ENCODE measurements around the gene NUP85.
"Not testable (repeated sequence)": the region's sequence is repeated elsewhere in the genome, so short reads cannot be mapped to it uniquely, and the experiment has no call there.

Gene NUP85, protein sequence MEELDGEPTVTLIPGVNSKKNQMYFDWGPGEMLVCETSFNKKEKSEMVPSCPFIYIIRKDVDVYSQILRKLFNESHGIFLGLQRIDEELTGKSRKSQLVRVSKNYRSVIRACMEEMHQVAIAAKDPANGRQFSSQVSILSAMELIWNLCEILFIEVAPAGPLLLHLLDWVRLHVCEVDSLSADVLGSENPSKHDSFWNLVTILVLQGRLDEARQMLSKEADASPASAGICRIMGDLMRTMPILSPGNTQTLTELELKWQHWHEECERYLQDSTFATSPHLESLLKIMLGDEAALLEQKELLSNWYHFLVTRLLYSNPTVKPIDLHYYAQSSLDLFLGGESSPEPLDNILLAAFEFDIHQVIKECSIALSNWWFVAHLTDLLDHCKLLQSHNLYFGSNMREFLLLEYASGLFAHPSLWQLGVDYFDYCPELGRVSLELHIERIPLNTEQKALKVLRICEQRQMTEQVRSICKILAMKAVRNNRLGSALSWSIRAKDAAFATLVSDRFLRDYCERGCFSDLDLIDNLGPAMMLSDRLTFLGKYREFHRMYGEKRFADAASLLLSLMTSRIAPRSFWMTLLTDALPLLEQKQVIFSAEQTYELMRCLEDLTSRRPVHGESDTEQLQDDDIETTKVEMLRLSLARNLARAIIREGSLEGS

DNA sequence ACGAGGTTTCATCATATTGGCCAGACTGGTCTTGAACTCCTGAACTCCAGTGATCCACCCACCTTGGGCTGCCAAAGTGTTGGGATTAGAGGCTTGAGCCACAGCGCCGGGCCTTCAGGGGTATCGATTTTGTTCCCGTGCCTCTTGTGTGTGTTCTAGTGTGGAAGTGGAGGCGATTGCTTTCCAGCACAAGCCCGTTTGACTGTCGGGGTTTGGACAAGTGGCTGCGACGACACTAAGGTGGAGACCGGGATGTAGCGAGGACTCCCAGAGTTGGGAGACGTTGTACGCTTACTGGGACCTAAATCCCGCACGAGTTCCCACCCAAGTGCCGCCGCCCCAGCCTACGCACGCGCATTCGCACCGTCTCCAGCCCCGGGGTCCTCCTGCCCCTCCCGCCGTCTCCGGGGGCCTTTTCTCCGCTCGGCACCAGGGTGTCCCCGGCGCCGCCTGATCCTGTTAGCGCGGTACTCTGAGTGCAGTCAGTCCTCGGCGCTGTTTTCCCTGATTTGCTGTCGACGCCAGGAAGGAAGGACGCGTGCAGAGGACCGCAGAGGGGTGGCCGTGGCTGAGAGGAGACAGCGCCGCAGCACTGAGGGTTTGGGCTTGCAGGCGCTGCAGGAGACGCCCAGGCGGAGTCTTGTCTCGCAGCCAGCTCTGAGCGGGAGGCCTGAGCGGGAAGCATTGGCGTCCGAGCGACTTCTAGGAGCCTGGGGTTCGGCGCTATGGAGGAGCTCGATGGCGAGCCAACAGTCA, at the start of gene NUP85:
Gene NUP85, plus strand, starts transcription at position 643 of the 756 bp plus-strand sequence. Its CDS starts 83 bp downstream, at position 726.
- peak; percentile 67 for DNase-seq

DNA sequence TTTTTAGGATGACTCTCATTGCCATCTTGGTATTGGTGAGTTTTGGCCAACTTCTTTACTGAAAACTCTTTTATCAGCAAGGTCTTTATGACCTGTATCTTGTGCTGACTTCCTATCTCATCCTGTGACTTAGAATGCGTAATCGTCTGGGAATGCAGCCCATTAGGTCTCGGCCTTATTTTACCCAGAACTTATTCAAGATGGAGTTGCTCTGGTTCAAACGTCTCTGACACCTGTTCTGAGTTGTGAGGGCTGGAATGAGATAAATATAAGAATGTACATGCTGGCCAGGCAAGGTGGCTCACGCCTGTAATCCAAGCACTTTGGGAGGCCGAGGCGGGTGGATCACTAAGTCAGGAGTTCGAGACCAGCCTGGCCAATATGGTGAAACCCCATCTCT, 47.0 kb upstream of the NUP85 start:
- DNase-seq = not testable (repeated sequence)

DNA sequence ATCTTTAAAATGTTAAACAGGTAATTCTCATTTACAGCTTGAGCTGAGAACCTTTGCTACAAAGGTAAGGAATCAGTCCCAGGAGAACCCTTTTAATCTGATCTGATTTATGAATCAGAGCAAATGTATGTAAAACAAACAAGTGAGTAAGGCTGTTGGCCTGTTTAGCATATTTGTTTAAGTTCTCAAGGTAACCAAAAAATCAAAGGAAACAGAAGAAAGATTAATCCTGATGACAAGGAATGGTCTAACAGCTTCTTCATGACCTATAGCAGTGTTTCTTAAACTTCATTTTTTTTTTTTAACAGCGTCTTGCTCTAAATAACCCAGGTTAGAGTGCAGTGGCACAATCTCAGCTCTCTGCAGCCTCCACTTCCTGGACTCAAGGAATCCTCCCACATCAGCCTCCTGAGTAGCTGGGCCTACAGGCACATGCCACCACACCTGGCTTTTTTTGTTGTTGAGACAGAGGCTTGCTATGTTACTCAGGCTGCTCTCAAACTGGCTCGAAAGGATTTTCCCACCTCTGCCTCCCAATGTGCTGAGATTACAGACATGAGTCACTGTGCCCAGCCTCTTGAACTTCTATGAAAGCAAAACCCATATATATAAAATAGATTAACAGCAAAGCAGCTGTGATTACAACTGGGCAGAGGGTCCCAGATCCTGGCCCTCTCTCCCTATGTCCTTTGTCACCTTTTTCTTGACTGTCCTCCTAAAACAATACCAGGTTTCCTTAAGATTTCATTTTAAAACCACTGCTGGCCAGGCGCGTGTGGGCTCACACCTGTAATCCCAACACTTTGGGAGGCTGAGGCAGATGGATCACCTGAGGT, 46.1 kb upstream of the NUP85 start:
- DNase-seq = no peak

DNA sequence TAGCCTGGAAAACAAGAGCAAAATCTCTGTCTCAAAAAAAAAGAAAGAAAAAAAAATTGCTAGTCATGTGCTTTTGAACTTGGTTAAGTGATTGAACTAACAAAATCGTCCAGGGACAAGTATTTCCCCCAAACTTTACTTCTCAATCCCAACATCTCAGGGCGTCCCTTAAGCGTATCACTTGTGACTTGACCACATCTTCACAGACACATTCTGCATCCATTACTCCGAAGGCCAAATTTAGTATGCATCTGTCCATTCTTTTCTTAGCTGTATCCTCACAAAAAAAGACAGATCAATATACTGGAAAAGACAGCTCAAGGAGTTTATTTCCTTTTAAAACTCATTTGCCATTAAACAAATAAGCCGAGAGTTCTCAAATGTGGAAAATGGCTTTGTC, 45.3 kb upstream of the NUP85 start:
- DNase-seq = no peak

DNA sequence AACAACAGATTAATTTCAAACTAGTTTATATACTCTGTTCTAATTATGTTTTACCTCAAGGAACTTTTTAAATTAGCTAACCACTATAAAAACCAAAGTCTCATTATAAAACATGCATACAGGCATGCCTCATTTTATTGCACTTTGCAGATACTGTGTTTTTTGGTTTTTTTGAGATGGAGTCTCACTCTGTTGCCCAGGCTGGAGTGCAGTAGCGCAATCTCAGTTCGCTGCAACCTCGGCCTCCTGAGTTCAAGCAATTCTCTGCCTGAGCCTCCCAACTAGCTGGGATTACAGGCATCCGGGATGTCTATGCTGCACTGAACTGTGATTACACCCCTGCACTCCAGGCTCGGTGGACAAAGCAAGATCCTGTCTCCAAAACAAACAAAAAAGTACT, 42.4 kb upstream of the NUP85 start:
- no peak for DNase-seq

DNA sequence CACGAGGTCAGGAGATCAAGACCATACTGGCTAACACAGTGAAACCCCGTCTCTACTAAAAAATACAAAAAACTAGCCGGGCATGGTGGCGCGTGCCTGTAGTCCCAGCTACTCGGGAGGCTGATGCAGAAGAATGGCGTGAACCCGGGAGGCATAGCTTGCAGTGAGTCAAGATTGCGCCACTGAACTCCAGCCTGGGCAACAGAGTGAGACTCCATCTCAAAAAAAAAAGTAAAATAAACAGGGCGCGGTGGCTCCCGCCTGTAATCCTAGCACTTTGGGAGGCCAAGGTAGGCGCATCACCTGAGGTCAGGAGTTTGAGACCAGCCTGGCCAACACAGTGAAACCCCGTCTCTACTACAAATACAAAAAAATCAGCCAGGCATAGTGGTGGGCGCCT, 40.9 kb upstream of the NUP85 start:
- DNase-seq = not testable (repeated sequence)

DNA sequence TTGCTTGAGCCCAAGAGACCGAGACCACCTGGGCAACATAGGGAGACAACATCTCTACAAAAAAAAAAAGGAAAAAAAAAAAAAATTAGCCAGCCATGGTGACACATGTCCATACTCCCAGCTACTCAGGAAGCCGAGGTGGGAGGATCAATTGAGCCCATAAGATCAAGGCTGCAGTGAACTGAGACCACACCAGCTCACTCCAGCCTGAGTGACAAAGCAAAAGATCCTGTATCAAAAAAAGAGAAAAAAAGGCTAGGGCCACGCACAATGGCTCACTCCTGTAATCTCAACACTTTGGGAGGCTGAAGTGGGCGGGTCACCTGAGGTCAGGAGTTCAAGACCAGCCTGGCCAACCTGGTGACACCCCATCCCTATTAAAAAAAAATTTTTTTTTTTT, 36.5 kb upstream of the NUP85 start:
- no peak for DNase-seq

DNA sequence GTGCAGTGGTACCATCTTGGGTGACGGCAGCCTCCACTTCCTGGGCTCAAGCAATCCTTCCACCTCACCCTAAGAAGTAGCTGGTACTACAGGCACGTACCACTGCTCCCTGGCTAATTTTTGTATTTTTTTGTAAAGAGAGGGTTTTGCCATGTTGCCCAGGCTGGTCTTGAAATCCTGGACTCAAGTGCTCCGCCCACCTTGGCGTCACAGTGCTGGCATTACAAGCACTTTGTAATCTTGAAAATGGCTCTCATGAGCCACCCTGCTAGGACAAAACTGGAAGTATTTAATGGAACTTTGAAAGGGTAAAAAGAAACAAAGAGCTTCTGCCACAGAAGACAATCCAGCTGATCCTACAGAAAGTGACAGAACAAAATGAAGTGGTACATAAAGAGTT, 32.0 kb upstream of the NUP85 start:
- DNase-seq = no peak

DNA sequence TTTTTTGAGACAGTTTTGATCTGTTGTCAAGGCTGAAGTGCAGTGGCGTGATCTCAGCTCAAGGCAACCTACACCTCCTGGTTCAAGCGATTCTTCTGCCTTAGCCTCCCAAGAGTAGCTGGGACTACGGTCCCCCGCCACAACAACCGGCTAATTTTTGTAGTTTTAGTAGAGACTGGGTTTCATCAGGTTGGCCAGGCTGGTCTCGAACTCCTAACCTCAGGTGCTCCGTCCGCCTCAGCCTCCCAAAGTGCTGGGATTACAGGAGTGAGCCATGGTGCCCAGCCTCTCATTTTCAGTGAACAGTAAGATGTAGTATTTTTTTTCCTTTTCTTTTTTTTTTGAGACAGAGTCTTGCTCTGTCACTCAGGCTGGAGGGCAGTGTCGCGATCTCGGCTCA, 30.5 kb upstream of the NUP85 start:
- no peak for DNase-seq

DNA sequence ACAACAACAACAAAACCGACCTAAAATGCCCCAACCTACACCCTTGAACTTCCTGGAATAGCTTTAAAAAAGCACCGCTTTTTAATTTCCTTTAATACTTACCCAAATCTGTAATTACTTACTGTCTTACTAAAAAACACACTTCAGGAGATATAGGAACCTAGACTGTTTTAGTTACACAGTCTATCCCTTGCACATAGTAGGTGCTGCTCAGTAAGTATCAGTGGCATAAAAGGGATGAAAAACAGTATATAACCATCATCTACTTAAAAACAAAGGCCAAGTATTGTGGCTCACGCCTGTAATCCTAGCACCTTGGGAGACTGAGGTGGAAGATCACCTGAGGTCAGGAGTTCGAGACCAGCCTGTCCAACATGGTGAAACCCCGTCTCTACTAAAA, 28.9 kb upstream of the NUP85 start:
- DNase-seq = no peak

DNA sequence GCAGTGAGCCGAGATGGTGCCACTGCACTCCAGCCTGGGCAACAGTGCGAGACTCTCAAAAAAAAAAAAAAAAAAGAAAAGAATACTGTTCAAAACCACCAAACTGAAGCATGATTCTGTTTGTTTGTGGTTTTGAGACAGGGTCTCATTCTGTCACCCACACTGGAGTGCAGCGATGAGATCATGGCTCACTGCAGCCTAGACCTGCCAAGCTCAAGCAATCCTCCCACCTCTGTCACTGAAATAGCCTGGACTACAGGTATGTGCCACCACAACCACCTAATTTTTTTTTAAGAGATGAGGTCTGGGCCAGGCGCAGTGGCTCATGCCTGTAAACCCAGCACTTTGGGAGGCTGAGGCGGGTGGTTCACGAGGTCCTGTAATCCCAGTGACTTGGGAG, 27.0 kb upstream of the NUP85 start:
- no peak for DNase-seq

DNA sequence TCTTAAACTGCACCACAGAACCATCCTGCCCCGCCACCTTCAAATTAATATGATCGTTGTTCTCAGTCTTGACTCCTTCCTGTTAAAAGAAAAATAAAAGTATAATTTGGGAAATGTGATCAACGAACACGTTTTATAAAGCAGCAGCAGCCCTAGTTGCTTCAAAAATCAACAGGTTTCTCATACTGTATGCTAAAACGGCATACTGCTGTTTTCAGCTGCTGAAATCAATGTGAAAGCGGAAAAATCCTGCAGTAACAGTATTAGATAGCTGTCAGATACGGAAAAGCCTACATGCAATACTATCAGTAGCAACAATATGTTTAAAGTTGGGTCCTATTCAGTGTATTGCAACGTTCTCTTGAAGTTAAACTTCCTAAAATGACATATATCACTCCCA, 24.4 kb upstream of the NUP85 start:
- DNase-seq = no peak

DNA sequence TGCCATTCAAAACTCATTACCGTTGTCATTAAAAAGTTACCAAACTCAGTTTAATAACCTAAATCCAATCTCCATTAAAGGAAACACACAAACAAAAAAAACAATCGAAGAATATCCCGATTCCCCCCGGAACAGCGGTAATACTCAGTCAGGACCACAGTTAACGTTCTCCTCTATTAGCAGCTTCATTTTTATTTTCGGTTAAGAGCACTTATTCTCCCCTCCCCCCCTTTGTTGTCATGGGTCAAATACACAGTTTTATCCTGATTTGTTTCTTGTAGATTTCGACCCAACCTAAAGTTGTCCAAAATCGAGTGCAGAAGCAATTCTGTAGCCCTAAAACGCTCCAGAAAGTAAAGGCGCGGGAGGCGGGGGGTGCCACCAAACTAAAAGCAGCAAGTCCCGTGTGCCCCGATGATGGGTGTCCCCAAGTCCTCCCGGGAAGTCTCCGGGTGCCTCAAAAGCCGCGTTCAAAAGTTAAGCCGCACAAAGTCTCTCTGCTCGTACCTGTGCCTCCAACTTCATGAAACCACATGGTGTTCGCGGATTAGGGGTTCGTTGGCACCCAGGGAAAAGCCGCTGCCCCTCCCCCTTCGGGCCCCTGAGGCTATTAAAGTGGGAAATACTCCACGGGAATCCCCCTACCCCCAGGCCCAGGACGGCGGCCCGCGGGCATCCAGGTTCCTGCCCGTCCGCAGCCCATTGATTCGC, 23.7 kb upstream of the NUP85 start:
- no peak for DNase-seq

DNA sequence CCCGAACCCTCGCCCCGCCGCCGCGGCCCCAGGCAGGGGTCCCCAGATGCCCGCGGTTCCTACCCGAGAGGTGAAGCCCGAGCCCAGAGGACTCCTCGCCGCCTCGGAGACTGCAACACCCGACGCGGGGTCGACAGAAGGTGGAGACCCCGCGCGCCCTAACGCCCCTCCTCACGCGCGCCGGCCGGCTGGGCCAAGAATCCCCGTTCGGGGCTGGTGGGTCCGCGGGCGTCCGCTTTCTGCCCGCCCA, 23.2 kb upstream of the NUP85 start:
- DNase-seq = no peak

DNA sequence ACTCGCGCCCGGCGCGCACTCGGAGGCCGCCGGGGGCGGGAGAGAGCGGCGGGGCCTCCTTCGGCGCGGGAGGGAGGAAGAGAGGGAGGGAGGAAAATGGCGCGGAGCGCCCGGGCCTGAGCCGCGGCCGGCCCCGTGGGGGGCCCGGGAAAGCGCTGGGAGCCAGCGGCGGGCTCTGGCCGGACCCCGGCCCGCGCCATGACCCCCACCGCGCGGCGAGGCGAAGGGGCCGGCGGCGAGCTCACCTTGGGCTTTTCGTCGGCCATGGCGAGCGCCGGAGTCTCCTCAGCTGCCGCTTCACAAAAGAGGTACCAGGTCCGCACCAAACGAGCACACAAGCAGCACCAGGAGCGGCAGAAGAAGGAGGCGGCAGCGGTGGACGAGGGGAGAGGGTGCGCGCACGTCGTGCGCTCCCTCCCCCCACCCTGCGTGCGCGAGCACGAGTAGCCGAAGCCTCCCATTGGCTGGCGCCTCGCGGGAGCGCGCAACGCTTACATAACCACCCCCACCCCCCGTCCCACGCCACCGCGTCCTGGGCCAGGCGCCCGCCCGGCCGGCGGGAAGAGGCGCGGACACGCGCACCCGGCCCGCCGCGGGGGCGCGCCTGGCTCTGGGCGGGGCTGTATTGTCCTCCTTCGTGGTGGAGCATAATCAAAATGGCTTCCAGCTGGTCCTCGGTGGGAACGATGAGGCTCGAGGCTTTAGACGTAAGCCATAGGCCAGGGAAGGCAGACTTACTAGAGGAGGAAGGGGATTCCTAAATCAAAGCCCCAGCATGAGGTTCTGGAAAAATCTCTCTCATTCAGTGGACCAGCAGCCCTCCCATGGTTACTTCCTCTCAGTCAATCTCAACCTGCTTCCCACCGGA, 22.7 kb upstream of the NUP85 start, which contains the start of gene SUMO2:
Gene SUMO2, minus strand, starts transcription at position 391 of the 868 bp plus-strand sequence. Its CDS starts 125 bp downstream, at position 266.
- peak; percentile 81 for DNase-seq

DNA sequence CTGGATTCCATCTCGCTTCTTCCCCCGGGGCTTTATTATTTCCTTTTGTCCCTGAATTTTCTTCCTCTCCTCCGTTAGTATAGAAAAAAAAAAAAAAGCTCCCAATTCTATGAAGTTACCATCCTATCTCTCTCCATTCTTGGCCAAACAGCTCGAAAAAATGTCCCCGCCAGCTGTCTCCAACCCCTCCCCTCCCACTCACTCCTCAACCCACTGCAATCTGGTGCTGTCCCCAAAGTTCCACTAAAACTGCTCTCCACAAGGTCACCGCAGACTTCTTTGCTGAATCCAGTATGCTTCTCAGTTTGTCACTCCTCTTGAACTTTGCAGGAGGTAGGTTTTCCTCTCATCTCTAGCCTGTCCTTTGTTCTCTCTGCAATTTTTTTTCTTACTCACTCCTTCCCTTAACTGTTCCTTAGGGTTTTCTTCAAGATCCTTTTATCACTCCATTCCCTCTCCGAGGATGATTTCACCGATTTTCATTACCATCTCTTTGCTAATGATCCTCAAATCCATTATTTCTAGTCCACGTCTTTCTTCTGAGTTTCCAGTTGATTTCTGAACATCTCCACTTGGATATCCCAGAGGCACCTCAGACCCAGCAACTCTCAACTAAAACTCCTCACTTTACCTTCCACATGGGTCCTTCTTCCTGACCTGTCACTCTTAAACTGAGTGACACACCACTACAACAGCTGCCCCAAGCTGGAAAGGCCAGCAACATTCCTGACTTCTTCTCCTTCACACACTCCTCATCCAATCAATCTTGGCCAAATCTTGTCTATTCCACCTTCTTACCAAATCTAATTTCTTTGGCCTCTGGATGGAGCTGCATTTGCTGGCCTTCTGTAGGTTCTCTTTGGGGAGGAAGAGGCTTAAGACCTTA, 21.2 kb upstream of the NUP85 start:
- DNase-seq = no peak

DNA sequence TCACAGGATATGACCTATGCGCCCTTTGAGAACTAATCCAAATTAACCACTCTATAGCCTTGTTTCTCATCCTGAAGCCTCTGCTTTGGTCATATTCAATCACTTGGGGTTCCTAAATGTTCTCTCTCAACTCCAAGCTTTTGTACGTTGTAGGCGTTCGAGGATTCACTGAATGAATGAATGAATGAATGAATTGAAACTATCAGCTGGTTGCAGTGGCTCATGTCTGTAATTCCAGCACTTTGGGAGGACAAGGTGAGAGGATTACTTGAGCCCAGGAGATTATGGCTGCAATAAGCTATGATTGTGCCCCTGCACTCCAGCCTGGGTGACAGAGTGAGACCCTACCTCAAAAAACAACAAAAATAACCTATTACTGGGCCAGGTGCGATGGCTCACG, 16.9 kb upstream of the NUP85 start:
- no peak for DNase-seq

DNA sequence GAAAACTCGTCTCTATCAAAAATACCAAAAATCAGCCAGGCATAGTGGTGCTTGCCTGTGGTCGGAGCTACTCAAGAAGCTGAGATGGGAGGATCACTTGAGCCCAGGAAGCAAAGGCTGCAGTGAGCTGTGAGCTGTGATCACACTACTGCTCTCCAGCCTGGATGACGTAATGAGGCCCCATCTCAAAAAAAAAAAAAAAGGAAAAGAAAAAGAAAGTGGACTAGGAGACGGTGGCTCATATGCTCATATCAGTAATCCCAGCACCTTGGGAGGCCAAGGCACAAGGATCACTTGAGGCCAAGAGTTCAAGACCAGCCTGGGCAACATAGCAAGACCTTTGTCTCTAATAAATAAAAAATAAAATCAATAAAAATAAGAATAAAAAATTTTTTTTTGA, 13.9 kb upstream of the NUP85 start:
- DNase-seq = no peak

DNA sequence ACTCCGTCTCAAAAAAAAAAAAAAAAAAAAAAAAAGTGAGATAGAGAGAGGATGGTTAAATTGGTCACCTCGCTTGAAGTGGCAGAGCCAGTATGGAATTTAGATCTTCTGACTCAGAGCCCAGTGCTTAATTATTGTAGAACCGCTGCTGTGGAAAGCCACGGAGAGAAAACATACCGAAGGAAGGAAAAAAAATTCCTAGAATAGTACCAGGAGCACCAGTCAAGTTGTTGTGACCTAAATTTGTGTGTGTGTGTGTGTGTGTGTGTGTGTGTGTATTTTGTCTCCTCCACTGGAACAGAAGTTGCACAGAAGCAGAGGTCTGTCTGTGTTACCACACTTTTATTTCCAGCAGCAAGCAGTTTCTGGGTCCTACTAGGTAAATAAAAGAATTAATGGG, 10.6 kb upstream of the NUP85 start:
- DNase-seq = no peak

DNA sequence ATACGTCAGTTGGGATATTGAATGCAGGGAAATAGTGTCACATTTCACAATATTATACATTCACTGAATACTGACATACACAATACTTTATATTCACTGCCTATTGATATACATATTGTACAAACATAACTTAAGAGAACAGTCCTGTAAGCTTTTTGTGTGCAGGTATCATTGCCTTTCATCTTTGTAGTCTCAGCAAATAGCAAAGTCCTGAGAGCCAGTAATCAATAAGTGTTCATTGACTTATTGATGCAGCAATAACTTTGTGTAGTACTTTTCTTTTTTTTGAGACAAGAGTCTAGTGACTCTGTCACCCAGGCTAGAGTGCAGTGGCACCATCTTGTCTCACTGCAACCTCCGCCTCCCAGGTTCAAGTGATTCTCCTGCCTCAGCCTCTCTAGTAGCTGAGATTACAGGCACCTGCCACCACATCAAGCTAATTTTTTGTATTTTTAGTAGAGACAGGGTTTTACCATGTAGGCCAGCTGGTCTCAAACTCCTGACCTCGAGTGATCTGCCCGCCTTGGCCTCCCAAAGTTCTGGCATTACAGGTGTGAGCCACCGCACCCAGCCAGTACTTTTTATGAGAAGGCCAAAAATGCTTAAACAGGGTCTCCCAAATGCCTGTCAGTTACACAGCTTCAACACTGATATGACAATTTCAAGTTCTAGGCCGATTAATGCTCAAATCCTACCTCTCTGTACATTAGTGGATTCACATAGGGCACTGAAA, 5.4 kb upstream of the NUP85 start:
- no peak for DNase-seq
